IMR-90 (cell line): ENCODE data around the gene MAN2C1.

Experiments used
- MAFK ChIP-seq: IDR thresholded peaks from 2 replicates; pipeline ENCODE4 v1.6.1; 2012; ENCODE audit warnings: low read depth, low read length, improper control_type of control experiment
- TF ChIP-seq, protein P1 (sequence below): conservative IDR thresholded peaks from 2 replicates; pipeline ENCODE4 v1.5.1; 2012; ENCODE audit warnings: mild to moderate bottlenecking, low read depth, low read length, improper control_type of control experiment

DNA sequence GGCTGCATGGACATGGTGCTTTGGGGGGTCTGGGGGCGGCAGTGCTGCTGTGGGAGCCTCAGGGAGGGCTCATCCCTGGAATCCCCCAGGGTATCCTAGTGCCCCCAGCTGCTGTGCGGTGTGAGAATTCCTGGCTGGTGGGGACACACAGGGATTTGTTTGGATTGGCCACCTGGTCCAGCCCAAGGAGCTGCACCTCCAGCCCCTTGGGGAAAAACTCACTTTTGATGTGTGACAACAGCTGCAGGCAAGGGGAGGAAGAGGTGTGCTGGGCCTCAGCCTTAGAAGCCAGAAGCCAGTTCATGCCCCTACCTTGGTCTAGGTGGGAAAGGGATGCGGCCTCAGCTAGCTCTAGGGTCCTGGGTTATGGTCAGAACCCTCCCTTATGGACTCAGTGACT, 40.9 kb downstream of the MAN2C1 start:
- no peak for TF ChIP-seq MAFK
- TF ChIP-seq, protein P1, sequence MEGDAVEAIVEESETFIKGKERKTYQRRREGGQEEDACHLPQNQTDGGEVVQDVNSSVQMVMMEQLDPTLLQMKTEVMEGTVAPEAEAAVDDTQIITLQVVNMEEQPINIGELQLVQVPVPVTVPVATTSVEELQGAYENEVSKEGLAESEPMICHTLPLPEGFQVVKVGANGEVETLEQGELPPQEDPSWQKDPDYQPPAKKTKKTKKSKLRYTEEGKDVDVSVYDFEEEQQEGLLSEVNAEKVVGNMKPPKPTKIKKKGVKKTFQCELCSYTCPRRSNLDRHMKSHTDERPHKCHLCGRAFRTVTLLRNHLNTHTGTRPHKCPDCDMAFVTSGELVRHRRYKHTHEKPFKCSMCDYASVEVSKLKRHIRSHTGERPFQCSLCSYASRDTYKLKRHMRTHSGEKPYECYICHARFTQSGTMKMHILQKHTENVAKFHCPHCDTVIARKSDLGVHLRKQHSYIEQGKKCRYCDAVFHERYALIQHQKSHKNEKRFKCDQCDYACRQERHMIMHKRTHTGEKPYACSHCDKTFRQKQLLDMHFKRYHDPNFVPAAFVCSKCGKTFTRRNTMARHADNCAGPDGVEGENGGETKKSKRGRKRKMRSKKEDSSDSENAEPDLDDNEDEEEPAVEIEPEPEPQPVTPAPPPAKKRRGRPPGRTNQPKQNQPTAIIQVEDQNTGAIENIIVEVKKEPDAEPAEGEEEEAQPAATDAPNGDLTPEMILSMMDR = no peak
